Measurements from ENCODE around the gene RPL5. TPM values are rescaled to one million over a fixed set of nuclear protein-coding genes. Genes with fewer than 3 reads are reported as not detected.

Gene RPL5
- total and polyA plus RNA-seq, 2 experiments from 2014 or later, result 2,182 to 3,547 TPM

DNA sequence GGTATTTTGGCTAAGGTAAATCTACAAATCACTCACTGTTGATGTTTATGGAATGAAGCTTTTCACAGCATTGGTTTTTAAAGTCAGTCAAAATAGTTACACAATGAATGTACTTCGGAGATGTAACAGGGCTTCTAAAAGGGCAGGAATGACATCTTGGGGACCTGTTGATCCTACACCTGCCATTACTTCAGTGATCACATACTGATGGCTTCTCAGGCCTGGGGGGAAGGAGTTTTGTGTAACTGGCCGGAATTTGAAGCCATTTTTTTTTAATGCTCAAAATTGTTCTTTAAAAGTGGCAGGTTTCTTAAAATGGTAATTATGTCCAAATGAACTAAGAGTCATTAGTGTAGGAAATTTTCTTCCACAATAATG lies 11.2 kb downstream of the RPL5 start:
- peaks cover 43% of the 10 kb centered on the region for H3K36me3 ChIP-seq (ENCODE audit: insufficient read depth)
- H3K4me2 ChIP-seq, result no peak overlapping the region
- Mint-ChIP-seq H3K4me3 (no peak overlapping the region), H3K27me3 (ENCODE audit: insufficient read depth, low read depth, poor library complexity) (no peaks in the 10 kb centered on the region), H3K4me1 (no peaks in the 10 kb centered on the region; the same call in 2 of the 3 replicates), H3K36me3 (ENCODE audit: low read depth) (peaks cover 64% of the 10 kb centered on the region), H3K27ac (no peak overlapping the region), H3K9me3 (no peaks in the 10 kb centered on the region)
- DNase-seq (ENCODE audit: low spot score), result no peak
- peaks cover 45% of the 10 kb centered on the region for H3F3A ChIP-seq (replicated peaks; ENCODE audit: low read depth)
- ATAC-seq, result peak; percentile 28; the same call in 1 of the 3 replicates
- no peaks in the 10 kb centered on the region for H3K9me2 ChIP-seq (ENCODE audit: insufficient read depth)
- H3K27me3 ChIP-seq (ENCODE audit: insufficient read depth), result no peaks in the 10 kb centered on the region
- H2AFZ ChIP-seq, result no peak overlapping the region
- H3K27ac ChIP-seq (ENCODE audit: low read depth), result peak overlapping the region; percentile 40; the same call in 1 of the 2 replicates
- H4K20me1 ChIP-seq (replicated peaks; ENCODE audit: insufficient read depth), result peaks cover 39% of the 10 kb centered on the region
- no peak overlapping the region for H3K4me3 ChIP-seq
- peaks cover 25% of the 10 kb centered on the region for H3K79me2 ChIP-seq (replicated peaks; ENCODE audit: insufficient read depth)
- no peak; the same call in 1 of the 2 replicates for TF ChIP-seq POLR2AphosphoS5 (IDR thresholded peaks at IDR 0.05; ENCODE audit: low read depth)
- TF ChIP-seq, protein P1, sequence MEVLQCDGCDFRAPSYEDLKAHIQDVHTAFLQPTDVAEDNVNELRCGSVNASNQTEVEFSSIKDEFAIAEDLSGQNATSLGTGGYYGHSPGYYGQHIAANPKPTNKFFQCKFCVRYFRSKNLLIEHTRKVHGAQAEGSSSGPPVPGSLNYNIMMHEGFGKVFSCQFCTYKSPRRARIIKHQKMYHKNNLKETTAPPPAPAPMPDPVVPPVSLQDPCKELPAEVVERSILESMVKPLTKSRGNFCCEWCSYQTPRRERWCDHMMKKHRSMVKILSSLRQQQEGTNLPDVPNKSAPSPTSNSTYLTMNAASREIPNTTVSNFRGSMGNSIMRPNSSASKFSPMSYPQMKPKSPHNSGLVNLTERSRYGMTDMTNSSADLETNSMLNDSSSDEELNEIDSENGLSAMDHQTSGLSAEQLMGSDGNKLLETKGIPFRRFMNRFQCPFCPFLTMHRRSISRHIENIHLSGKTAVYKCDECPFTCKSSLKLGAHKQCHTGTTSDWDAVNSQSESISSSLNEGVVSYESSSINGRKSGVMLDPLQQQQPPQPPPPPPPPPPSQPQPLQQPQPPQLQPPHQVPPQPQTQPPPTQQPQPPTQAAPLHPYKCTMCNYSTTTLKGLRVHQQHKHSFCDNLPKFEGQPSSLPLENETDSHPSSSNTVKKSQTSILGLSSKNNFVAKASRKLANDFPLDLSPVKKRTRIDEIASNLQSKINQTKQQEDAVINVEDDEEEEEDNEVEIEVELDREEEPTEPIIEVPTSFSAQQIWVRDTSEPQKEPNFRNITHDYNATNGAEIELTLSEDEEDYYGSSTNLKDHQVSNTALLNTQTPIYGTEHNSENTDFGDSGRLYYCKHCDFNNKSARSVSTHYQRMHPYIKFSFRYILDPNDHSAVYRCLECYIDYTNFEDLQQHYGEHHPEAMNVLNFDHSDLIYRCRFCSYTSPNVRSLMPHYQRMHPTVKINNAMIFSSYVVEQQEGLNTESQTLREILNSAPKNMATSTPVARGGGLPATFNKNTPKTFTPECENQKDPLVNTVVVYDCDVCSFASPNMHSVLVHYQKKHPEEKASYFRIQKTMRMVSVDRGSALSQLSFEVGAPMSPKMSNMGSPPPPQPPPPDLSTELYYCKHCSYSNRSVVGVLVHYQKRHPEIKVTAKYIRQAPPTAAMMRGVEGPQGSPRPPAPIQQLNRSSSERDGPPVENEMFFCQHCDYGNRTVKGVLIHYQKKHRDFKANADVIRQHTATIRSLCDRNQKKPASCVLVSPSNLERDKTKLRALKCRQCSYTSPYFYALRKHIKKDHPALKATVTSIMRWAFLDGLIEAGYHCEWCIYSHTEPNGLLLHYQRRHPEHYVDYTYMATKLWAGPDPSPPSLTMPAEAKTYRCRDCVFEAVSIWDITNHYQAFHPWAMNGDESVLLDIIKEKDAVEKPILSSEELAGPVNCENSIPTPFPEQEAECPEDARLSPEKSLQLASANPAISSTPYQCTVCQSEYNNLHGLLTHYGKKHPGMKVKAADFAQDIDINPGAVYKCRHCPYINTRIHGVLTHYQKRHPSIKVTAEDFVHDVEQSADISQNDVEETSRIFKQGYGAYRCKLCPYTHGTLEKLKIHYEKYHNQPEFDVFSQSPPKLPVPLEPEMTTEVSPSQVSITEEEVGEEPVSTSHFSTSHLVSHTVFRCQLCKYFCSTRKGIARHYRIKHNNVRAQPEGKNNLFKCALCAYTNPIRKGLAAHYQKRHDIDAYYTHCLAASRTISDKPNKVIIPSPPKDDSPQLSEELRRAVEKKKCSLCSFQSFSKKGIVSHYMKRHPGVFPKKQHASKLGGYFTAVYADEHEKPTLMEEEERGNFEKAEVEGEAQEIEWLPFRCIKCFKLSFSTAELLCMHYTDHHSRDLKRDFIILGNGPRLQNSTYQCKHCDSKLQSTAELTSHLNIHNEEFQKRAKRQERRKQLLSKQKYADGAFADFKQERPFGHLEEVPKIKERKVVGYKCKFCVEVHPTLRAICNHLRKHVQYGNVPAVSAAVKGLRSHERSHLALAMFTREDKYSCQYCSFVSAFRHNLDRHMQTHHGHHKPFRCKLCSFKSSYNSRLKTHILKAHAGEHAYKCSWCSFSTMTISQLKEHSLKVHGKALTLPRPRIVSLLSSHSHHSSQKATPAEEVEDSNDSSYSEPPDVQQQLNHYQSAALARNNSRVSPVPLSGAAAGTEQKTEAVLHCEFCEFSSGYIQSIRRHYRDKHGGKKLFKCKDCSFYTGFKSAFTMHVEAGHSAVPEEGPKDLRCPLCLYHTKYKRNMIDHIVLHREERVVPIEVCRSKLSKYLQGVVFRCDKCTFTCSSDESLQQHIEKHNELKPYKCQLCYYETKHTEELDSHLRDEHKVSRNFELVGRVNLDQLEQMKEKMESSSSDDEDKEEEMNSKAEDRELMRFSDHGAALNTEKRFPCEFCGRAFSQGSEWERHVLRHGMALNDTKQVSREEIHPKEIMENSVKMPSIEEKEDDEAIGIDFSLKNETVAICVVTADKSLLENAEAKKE (CRISPR knock-in tag; IDR thresholded peaks at IDR 0.05), result no peak
- TF ChIP-seq CREB1 (CRISPR knock-in tag; IDR thresholded peaks at IDR 0.05; ENCODE audit: low read depth), result no peak
- no peak for TF ChIP-seq STAT1 (IDR thresholded peaks at IDR 0.05; ENCODE audit: unreplicated experiment)
- no peak for TF ChIP-seq NANOG (IDR thresholded peaks at IDR 0.05; ENCODE audit: borderline replicate concordance)
- TF ChIP-seq, protein P2, sequence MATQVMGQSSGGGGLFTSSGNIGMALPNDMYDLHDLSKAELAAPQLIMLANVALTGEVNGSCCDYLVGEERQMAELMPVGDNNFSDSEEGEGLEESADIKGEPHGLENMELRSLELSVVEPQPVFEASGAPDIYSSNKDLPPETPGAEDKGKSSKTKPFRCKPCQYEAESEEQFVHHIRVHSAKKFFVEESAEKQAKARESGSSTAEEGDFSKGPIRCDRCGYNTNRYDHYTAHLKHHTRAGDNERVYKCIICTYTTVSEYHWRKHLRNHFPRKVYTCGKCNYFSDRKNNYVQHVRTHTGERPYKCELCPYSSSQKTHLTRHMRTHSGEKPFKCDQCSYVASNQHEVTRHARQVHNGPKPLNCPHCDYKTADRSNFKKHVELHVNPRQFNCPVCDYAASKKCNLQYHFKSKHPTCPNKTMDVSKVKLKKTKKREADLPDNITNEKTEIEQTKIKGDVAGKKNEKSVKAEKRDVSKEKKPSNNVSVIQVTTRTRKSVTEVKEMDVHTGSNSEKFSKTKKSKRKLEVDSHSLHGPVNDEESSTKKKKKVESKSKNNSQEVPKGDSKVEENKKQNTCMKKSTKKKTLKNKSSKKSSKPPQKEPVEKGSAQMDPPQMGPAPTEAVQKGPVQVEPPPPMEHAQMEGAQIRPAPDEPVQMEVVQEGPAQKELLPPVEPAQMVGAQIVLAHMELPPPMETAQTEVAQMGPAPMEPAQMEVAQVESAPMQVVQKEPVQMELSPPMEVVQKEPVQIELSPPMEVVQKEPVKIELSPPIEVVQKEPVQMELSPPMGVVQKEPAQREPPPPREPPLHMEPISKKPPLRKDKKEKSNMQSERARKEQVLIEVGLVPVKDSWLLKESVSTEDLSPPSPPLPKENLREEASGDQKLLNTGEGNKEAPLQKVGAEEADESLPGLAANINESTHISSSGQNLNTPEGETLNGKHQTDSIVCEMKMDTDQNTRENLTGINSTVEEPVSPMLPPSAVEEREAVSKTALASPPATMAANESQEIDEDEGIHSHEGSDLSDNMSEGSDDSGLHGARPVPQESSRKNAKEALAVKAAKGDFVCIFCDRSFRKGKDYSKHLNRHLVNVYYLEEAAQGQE (IDR thresholded peaks at IDR 0.05; ENCODE audit: unreplicated experiment), result no peak
- TF ChIP-seq EZH2phosphoT487 (IDR thresholded peaks at IDR 0.05; ENCODE audit: unreplicated experiment), result no peak
- TF ChIP-seq ZNF114 (CRISPR knock-in tag; IDR thresholded peaks at IDR 0.05), result no peak
- TF ChIP-seq, protein P3, sequence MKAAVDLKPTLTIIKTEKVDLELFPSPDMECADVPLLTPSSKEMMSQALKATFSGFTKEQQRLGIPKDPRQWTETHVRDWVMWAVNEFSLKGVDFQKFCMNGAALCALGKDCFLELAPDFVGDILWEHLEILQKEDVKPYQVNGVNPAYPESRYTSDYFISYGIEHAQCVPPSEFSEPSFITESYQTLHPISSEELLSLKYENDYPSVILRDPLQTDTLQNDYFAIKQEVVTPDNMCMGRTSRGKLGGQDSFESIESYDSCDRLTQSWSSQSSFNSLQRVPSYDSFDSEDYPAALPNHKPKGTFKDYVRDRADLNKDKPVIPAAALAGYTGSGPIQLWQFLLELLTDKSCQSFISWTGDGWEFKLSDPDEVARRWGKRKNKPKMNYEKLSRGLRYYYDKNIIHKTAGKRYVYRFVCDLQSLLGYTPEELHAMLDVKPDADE (IDR thresholded peaks at IDR 0.05), result no peak
- TF ChIP-seq EZH2 (IDR thresholded peaks at IDR 0.05; ENCODE audit: low read depth, unreplicated experiment), result no peak
- no peak for TF ChIP-seq CTCF (conservative IDR thresholded peaks at IDR 0.05; ENCODE audit: low read depth in 2 of 2)
- TF ChIP-seq ZNF331 (CRISPR knock-in tag; IDR thresholded peaks at IDR 0.05; ENCODE audit: low read depth), result no peak
- TF ChIP-seq JUNB (IDR thresholded peaks at IDR 0.05; ENCODE audit: unreplicated experiment), result no peak
- H3K4me1 ChIP-seq (ENCODE audit: insufficient read depth), result no peaks in the 10 kb centered on the region

All from GM23338 (cell line).